ENCODE results near the gene ZBTB22.

DNA sequence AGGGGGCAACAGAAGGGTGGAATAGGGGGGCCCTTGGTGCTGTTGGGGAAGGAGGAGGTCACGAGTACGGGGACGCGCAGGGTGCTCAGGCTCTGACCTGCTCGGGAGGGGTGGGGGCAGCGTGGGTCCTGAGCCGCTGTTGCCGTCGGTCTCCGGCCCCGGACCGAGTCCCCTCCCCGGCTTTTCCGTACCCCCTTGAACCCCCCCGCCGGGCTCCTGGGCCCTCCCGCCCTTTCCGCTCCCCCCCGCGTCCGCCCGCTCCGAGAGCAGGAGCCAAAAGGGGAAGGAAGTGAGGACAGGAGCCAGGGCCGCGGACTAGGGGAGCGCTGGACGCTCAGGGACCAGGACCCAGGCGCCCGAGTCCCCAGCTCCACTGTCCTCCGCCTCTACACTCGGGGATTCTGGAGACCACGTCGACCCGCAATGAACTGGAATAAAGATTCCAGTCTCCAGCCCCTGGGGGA is 18.7 kb downstream of the ZBTB22 start, which contains the start of gene RGL2:
- TF ChIP-seq CTCF (IDR thresholded peaks at IDR 0.05; ENCODE audit: insufficient read depth, low read length) (no peak), GABPA (IDR thresholded peaks at IDR 0.05; ENCODE audit: low read depth) (no peak), POLR2AphosphoS5 (IDR thresholded peaks at IDR 0.05; ENCODE audit: low read depth) (no peak; the same call in 1 of the 2 replicates), REST (IDR thresholded peaks at IDR 0.05; ENCODE audit: insufficient replicate concordance, low read depth) (no peak)

Measured in HL-60 (cell line).